T-helper 2 cell (primary cell): ENCODE measurements around the gene WASF2.
A peak's percentile ranks its signal among the peaks of the same experiment; 100 is the strongest.

Experiments
- DNase-seq, 5 experiments: peaks; one replicate each; pipeline versions ENCODE4 v3.0.0 to v3.0.0-alpha.2; 2012 to 2022

The WASF2 gene

GRCh38 chr1:27356619-27357280 is 133.2 kb downstream of the WASF2 start:
- DNase-seq, result peak in 3 of 5 experiments; percentile 38 to 55 (median 51)

- no peak for DNase-seq
These were observed 133.7 kb downstream of the WASF2 start for GRCh38 chr1:27356277-27356618.

- DNase-seq, result no peak
These were observed 134.3 kb downstream of the WASF2 start for GRCh38 chr1:27355683-27356082.
